Testis (tissue), 3 donors: Measurements from ENCODE around the gene GPD1. TPM values are rescaled to one million over a fixed set of nuclear protein-coding genes. Genes with fewer than 3 reads are reported as not detected.

ENCODE experiments used
- DNase-seq: peaks from one replicate; pipeline ENCODE4 v3.0.0-alpha.2; 2019
- H3K27ac ChIP-seq, 2 donors: fragments of 200-600 bp; sonication (generic); one replicate each; pipeline ENCODE4 v1.5.1; 2019
- H3K27me3 ChIP-seq: fragments of 200-600 bp; sonication (generic); one replicate; pipeline ENCODE4 v1.5.1; 2019
- H3K36me3 ChIP-seq: fragments of 200-600 bp; sonication (generic); one replicate; pipeline ENCODE4 v1.5.1; 2017; ENCODE audit warnings: low read depth; ENCODE audit errors: missing control alignments
- H3K4me1 ChIP-seq: fragments of 200-600 bp; sonication (generic); one replicate; pipeline ENCODE4 v1.5.1; 2019
- H3K4me3 ChIP-seq, 2 donors: fragments of 200-600 bp; sonication (generic); one replicate each; pipeline ENCODE4 v1.5.1; 2017 to 2019
- H3K9me3 ChIP-seq: fragments of 200-600 bp; sonication (generic); one replicate; pipeline ENCODE4 v1.5.1; 2017
- POLR2A ChIP-seq: fragments of 450-650 bp; IDR thresholded peaks from one replicate; pipeline ENCODE4 v1.6.1; 2017; ENCODE audit warnings: antibody characterized with exemption, mild to moderate bottlenecking, moderate library complexity
- WGBS, 2 donors: methylation state at CpG; one replicate each; pipeline ENCODE4 v1.1.5; 2018; 5-methylcytosine and 5-hydroxymethylcytosine counted together
- intact Hi-C: fragments of 100-400 bp; cut with DNase I; formaldehyde crosslinking; loops from one replicate; pipeline ENCODE4 v1.15.1; 2023; ENCODE audit warnings: low total_unique reads
- polyA plus RNA-seq: library from polyadenylated mRNA; stranded (reverse); fragments of 350-450 nt; fragmentation: Illumina TruSeq; extraction: RNeasy Lipid Tissue Mini Kit (QIAGEN cat#74804); gene quantifications from one replicate; pipeline ENCODE4 v1.2.3, GENCODE V29; 2014; ENCODE audit warnings: low read depth, low replicate concordance; ENCODE audit not compliant: insufficient read depth
- total RNA-seq, 2 donors: library from RNA; depleted of rRNA; stranded (reverse); fragments of >200 nt; gene quantifications; one replicate each; pipeline ENCODE4 v1.2.3, GENCODE V29; 2016
- TF ChIP-seq, protein P1 (sequence below), 3 experiments: fragments of 450-650 bp in 2 of 3; fragments of 200-600 bp in 1 of 3; sonication (generic) in 1 of 3; IDR thresholded peaks; one replicate each; pipeline ENCODE4 v1.5.1; 2016 to 2019; ENCODE audit warnings: antibody characterized with exemption in 3 of 3, mild to moderate bottlenecking in 2 of 3, moderate library complexity in 1 of 3

Gene GPD1
- total and polyA plus RNA-seq, 3 donors from 2014 or later = 2.1 to 3.1 (median 2.4) TPM

- Histone ChIP-seq H3K4me3 (no peak overlapping the region), H3K27ac (no peak overlapping the region), H3K36me3 (no peaks in the 10 kb centered on the region), H3K4me1 (peaks cover 4% of the 10 kb centered on the region), H3K27me3 (no peaks in the 10 kb centered on the region), H3K9me3 (no peaks in the 10 kb centered on the region)
- no peak for DNase-seq
- intact Hi-C loops = no loop called here
- TF ChIP-seq POLR2A = no peak
- TF ChIP-seq, protein P1, sequence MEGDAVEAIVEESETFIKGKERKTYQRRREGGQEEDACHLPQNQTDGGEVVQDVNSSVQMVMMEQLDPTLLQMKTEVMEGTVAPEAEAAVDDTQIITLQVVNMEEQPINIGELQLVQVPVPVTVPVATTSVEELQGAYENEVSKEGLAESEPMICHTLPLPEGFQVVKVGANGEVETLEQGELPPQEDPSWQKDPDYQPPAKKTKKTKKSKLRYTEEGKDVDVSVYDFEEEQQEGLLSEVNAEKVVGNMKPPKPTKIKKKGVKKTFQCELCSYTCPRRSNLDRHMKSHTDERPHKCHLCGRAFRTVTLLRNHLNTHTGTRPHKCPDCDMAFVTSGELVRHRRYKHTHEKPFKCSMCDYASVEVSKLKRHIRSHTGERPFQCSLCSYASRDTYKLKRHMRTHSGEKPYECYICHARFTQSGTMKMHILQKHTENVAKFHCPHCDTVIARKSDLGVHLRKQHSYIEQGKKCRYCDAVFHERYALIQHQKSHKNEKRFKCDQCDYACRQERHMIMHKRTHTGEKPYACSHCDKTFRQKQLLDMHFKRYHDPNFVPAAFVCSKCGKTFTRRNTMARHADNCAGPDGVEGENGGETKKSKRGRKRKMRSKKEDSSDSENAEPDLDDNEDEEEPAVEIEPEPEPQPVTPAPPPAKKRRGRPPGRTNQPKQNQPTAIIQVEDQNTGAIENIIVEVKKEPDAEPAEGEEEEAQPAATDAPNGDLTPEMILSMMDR (IDR thresholded peaks at IDR 0.05) = no peak
- 86 to 100% methylated on average over 1 of the region's 1 CpG for WGBS, 2 donors
Measured at GRCh38 chr12:50075808-50076170, 28.0 kb upstream of the GPD1 start.

DNA sequence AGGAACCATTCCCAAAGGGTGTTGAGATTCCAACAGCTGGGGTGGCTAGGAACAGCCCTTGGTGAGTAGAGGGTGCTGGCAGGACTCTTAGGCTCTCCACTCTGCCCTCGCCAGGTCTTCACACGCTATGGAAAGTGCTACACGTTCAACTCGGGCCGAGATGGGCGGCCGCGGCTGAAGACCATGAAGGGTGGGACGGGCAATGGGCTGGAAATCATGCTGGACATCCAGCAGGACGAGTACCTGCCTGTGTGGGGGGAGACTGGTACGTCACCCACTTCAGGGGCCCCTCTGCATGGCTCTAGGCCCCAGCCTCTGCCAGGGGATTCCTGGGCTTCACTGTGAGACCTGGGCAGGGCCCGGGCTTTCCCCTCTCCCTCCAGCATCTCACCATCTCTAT is 26.7 kb upstream of the GPD1 start:
- intact Hi-C loops = no loop called here
- H3K4me1 ChIP-seq = peaks cover 4% of the 10 kb centered on the region
- no peak overlapping the region for H3K4me3 ChIP-seq
- H3K36me3 ChIP-seq = no peaks in the 10 kb centered on the region
- no peaks in the 10 kb centered on the region for H3K9me3 ChIP-seq
- 90 to 91% methylated on average over 12 of the region's 12 CpGs for whole genome bisulfite sequencing, 2 donors
- H3K27ac ChIP-seq = no peak overlapping the region
- DNase-seq = no peak
- TF ChIP-seq POLR2A = no peak
- TF ChIP-seq, protein P1 (IDR thresholded peaks at IDR 0.05) = no peak
- H3K27me3 ChIP-seq = no peaks in the 10 kb centered on the region

DNA sequence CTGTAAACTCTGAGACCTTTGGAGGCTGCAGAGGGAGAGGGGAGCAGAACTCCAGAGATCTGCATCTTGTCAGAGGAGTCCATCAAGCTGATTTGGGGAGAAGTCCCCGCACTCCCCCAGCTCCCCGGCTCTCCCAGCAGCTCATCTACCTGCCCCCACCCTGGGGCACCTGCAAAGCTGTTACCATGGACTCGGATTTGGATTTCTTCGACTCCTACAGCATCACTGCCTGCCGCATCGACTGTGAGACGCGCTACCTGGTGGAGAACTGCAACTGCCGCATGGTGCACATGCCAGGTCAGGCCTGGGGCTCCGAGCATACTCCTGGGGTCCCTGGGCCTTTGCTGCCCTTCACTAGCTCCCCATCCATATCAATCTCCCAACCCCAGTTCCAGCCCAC is 25.5 kb upstream of the GPD1 start:
- no peak for DNase-seq
- no peak overlapping the region for H3K27ac ChIP-seq
- no peaks in the 10 kb centered on the region for H3K36me3 ChIP-seq
- intact Hi-C loops = no loop called here
- 91 to 93% methylated on average over 5 to 10 of the region's 10 CpGs for WGBS, 2 donors
- no peak overlapping the region for H3K4me3 ChIP-seq
- H3K9me3 ChIP-seq = no peaks in the 10 kb centered on the region
- no peak for TF ChIP-seq POLR2A
- TF ChIP-seq, protein P1 (IDR thresholded peaks at IDR 0.05) = no peak
- no peaks in the 10 kb centered on the region for H3K27me3 ChIP-seq
- peaks cover 4% of the 10 kb centered on the region for H3K4me1 ChIP-seq

DNA sequence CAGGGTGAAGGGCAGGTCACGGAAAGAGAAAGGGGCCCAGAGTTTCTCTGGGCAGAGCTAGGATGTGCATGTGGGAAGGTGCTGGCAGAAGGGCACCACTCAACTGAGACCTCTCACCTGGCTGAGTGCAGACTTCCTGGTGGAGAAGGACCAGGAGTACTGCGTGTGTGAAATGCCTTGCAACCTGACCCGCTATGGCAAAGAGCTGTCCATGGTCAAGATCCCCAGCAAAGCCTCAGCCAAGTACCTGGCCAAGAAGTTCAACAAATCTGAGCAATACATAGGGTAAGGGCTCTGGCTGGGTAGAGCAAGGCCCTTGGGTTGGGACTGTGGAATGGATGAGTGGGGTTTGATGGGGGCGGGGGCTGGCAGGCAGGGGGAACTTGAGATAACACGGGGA is 24.0 kb upstream of the GPD1 start:
- WGBS, 2 donors = 84 to 90% methylated on average over 5 of the region's 5 CpGs
- Histone ChIP-seq H3K4me1 (peaks cover 7% of the 10 kb centered on the region), H3K9me3 (no peaks in the 10 kb centered on the region), H3K27ac (no peak overlapping the region), H3K27me3 (no peaks in the 10 kb centered on the region), H3K36me3 (no peaks in the 10 kb centered on the region), H3K4me3 (no peak overlapping the region)
- no peak for TF ChIP-seq POLR2A
- TF ChIP-seq, protein P1 (IDR thresholded peaks at IDR 0.05) = no peak
- intact Hi-C loops = no loop called here
- DNase-seq = no peak

DNA sequence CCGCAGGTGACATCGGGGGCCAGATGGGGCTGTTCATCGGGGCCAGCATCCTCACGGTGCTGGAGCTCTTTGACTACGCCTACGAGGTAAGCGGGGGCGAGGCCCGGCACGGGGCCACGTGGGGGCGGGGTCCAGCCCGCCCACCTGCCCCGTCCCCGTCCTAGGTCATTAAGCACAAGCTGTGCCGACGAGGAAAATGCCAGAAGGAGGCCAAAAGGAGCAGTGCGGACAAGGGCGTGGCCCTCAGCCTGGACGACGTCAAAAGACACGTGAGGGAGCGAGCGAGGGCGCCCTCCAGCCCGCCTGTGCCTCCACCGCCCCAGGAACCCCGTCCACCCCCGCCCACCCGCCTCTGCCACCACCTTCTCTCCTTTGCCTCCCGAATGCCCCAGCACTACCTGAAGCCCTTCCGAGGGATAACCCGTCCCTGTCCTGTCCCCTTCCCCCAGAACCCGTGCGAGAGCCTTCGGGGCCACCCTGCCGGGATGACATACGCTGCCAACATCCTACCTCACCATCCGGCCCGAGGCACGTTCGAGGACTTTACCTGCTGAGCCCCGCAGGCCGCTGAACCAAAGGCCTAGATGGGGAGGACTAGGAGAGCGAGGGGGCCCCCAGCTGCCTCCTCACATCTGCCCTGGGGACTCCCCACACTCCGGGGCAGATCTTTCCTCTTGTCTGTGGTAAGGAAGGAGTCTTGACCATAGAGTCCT is 22.6 kb upstream of the GPD1 start:
- WGBS, 2 donors = 42 to 47% methylated on average over 8 to 46 of the region's 46 CpGs
- Histone ChIP-seq H3K4me1 (peaks cover 8% of the 10 kb centered on the region), H3K4me3 (no peak overlapping the region), H3K27ac (no peak overlapping the region), H3K27me3 (no peaks in the 10 kb centered on the region), H3K36me3 (no peaks in the 10 kb centered on the region), H3K9me3 (no peaks in the 10 kb centered on the region)
- intact Hi-C loops = no loop called here
- TF ChIP-seq, protein P1 (IDR thresholded peaks at IDR 0.05) = no peak
- no peak for DNase-seq
